HUDEP-2 (cell line): ENCODE results near the gene TOLLIP.
"Not testable (repeated sequence)": the region's sequence is repeated elsewhere in the genome, so short reads cannot be mapped to it uniquely, and the experiment has no call there.

Experiments
- DNase-seq, 76 experiments: peaks; one replicate each; lab custom pipeline; 2025; ENCODE audit not compliant: unreplicated experiment in 76 of 76; lab: John Stamatoyannopoulos, UW

Gene TOLLIP

DNA sequence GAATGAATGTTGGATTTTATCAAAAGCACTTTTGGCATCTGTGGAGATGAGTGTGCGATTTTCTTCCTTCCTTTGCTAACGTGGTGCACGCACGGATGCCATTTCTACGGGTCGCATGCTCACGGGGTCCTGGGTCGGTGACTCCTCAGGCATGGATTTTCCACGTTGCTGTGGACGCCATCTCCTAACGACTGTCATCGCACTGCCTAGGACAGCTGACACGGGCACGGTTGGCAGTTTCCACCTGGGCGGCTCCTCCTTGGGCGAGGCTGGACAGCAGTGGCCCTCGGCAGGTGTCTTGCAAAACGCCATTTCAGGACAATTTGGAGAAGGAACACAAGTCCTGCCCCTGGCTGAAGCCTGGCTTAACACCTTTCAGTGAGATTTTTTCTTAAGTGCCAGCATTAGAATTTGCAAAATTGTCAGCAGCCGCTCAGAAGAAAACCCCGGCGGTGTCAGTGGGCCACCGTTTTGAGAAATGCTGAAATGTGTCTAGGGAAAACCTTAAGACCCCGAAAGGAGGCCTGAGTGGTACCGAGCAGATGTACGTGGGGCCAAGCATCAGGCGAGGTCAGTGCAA is 34.7 kb upstream of the TOLLIP start:
- no peak for DNase-seq

DNA sequence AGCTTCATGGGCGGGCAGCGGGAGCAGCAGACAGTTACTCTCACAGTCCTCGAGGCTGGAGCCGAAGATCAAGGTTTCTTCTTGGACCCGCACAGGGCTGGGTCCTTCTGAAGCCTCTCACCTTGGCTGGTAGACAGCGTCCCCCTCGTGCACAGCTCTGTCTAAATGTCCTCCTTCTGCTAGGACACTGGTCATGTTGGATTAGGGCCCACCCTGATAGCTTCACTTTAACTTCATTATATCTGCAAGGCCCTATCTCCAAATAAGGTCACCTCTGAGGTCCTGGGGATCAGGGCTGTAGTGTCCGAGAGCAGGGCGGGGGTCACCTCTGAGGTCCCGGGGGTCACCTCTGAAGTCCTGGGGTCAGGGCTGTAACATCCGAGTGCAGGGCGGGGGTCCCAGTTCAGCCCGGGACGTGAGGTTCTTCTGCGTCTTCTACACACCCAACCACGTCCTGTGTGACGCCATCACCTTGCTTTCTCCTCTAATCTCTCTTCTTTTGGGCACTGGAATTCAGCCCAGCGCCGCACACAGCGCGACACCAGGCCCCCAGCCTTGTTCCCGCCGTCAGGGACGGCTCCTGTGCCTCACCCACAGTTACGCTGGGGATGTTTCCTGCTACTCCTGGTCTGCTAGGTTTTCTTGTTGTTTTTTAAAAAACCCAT is 34.1 kb upstream of the TOLLIP start:
- no peak for DNase-seq

DNA sequence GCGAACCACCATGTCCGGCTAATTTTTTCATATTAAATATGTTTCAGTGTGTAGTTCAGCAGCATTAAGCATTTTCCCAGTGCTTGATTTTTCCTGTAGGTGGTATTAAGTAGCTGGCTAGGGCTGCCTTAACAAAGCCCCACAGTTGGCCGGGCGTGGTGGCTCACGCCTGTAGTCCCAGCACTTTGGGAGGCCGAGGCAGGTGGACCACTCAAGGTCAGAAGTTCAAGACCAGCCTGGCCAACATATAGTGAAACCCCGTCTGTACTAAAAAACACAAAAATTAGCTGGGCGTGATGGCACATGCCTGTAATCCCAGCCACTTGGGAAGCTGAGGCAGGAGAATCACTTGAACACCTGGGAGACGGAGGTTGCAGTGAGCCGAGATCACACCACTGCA is 33.5 kb upstream of the TOLLIP start:
- no peak for DNase-seq

DNA sequence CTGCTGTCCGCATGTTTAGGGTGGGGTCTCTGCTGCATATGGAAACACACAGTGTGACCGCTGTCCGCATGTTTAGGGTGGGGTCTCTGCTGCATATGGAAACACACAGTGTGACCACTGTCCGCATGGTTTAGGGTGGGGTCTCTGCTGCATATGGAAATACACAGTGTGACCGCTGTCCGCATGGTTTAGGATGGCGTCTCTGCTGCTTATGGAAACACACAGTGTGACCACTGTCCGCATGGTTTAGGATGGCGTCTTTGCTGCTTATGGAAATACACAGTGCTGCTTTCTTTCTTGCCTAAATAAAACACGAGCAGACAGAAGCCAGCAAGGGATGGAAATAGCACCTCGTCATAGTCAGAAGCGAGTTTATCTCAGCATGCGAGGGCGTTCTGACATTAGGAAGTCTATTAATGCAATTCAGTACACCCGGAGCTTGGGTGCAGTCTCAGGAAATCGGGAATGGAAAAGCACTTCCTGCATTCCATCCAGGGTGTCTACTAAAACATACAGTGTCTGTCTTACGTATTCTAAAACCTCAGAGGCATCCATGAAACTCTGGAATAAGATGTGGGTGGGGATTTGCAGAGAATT is 32.6 kb upstream of the TOLLIP start:
- DNase-seq: no peak

DNA sequence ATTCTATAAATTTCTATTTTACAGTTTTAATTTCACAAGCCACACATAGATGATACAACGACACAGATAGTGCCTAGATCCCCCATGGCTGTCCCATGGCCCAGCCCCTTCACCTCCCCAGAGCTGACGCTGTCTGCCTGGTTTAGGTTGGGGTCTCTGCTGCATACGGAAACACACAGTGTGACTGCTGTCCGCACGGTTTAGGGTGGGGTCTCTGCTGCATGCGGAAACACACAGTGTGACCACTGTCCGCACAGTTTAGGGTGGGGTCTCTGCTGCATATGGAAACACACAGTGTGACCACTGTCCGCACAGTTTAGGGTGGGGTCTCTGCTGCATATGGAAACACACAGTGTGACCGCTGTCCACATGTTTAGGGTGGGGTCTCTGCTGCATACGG is 31.8 kb upstream of the TOLLIP start:
- not testable (repeated sequence) for DNase-seq

DNA sequence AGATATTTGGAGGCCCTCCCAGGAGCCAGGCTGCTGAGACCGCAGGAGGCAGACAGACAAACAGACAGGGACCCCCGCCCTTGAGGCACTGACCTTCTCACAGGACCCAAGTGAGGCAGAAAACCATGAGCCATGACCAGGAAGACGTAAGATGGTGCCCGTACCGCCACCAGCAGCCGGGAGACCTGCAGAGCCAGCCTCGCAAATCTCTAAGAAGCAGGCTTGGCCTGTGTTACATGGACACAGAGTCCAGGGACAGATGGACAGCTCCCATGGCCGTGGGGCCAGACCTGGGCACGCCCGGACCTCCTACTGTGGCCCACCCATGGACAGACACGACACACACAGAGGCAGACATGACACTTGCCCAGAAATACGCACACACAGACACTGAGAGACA is 30.7 kb upstream of the TOLLIP start:
- no peak for DNase-seq

DNA sequence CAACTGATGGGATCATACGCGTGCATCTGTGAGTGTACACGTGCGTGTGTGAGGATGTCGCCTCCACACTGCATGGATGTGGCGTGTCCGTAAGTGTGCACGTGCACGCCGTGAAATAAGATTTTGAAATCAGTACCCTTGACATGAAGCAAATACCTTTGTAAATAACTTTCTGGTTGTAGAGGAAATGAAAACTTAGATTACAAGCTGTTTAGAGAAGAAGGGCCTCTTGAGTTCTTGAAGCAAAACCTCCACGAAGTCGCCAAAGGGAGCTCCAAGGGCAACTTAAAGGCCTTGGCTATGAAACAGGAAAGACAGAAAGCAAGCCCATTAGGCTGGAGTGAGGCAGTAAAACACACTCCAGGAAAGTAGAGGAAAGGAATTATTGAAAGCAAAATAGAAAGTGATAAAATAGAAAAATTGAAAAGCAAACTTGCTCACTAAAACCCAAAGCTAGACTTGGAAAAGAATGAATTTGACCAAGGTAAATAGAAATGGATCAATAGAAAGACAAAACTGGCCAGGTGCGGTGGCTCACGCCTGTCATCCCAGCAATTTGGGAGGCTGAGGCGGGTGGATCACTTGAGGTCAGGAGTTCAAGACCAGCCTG is 29.7 kb upstream of the TOLLIP start:
- no peak for DNase-seq

DNA sequence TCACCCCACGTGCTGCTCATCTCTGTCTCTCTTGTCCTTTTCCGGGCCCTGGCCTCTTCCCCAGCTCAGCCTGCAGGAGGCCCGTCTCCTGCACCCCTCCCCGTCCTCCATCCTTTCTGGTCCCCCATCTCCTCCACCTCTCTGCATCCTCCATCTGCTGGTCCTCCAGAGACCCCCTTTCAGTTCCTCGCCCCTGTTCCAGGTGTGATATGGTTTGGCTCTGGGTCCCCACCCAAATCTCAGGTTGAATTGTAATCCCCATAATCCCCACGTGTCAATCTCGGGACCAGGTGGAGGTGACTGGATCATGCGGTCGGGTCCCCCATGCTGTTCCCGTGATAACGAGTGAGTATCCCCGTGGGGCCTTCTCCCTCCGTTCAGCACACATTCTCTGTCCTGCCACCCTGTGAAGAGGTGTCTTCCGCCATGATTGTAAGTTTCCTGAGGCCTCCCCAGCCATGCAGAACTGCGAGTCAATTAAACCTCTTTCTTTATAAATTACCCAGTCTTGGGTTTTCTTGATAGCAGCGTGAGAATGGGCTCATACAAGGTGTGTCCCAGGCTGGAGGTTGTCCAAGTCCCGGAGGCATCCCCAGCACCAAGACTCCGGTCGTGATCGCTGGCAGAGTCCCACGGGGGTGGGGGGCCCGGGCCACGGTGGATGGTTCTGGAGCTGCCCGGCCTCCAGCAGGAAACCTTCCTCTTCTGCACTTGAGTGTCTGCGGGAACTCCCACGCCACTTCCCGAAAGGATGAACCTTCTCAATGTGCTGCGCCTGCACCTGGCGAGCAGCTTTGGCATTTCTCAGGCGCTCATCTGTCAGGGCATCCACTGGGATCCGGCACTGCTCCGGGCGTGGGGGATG is 29.0 kb upstream of the TOLLIP start:
- DNase-seq: no peak

DNA sequence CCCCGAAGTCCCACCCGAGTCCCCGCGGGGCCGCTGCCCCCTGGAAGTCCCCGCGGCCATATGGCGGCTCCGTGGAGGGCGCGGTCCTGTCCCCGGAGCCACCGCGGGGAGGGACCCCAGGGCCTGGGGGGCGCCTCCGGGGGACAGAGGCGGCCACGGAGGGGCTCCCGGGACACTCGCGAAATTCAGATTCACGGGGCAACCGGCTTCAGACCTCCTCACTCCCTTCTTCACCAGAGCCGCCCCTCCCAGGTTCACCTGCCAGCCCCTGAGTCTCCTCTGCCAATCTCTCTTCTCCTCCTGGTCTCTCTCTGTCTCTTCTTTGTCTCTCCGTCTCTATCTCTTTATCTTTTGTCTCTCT is 28.2 kb upstream of the TOLLIP start:
- no peak for DNase-seq

DNA sequence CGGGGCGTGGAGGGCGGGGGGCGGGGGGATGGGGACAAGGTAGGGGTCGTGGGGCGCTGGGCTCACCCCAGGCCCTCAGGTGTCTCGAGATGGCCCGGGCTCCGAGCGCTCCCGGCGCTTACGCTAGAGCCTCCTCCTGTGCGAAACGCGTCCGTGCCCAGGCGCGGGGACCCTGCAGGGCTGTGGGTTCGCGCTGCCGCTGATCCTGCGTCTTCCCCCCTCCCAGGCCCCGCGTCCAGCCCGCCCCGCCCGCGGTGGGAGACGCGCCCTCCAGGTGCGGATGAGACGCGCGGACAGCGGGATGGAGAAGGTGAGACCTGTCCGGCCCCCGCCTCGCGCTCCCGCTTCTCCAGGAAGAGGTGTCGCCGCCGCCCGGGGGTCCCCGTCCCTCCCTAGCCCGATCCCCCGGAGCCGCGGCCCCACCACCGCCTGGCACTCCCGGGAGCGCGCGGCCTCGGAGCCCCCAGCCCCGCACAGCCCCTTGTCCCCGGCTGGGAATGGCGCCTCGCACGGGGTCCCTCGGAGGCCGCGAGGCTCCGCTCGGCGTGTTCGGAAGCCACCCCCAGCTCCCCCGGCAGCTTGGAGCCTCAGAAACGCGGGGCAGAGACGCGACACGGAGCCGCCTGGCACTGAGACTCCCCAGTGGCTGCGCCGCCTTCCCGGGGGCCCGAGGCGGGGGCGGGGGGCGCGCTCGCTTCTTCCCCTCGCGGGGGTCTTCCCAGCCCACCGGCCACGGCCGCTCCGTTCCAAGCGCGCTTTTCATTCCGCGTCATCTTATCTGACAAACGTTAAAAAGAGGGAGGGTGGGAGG is 27.6 kb upstream of the TOLLIP start:
- no peak for DNase-seq

DNA sequence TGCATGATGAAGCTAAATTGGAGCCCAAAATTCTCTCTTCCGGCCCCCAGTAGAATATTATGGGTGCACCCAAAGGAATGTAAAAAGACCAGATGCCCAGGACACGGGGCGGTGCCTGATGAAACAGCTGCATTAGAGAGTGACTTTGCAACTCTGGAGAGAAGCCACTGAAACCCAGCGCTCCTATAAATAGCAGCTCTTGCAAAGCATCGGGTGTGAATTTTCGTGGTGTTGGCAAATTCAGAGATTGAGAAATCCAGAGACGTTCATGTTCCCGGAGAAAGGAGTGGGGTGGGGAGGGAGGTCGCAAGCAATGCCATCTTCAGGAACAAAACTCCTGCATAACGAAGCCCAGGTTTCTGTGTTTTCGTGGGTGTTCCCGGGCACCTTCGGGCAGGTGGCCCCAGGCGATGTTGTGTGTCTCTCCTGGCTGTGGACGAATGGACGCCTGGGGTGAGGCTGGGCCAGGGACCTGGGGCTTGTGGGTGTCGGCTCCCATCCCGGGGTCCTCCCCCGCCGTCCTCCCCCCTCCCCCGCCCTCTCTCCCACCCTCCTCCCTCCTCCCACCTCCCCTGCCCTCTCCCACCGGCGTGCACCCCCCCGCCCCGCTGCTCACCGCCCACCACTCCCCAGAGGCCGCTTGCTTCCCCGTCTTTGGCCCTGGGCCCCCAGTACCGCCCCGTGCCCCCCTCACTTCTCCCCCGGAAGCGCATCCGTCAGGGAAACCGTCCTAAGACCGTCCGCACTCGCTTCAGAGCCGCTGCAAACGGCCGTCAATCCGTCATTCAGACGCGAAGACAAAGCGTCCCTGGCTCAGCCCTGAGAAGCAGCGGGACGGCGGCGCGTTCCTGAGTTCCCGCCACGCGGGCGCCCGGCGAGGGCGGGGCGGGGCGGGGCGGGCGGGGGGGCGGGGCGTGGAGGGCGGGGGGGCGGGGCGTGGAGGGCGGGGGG is 26.7 kb upstream of the TOLLIP start:
- peak in 23 of 76 experiments; percentile 5 to 29 (median 10) for DNase-seq

DNA sequence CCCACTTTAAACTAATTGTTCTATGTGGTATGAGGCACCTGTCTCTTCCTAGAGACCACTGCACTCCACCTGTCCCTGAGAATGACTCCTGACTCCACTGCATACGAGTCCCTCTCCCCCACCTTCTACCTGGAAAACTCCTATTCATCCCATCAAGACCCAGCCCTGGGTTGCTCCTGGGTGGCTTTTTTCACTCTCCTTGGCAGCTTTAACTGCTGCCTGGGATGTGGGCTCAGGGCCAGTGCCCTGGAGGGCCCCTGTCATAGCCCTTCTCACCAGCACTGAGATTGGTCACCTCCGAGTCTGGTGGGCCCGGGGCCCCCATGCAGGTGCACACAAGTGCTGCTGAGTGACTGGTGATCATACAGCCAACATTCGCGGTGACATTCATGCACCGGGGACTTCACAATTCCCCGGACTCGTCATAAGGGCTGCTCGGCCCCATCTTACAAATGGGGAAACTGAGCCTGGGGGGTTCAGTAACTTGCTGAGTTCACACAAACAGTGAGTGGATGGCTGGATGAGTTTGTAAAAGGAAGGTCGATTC is 25.9 kb upstream of the TOLLIP start:
- no peak for DNase-seq

DNA sequence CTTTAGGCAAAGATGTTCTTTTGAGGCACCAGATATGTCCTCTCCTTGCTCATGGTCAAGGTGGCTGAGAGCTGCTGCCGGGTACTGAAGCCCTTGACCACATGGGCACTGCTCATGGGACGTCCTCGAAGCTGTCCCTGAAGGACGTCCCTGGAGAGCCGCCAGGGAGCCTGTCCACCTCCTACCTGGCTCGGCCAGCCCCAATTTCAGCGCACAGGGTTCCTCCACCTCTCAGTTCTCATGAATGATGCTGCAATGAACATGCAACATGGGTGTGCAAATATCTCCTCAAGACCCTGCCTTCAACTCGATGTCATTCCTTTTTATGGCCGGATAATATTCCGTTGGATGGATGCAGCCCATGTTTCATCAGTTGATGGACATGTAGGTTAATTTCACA is 24.4 kb upstream of the TOLLIP start:
- no peak for DNase-seq

DNA sequence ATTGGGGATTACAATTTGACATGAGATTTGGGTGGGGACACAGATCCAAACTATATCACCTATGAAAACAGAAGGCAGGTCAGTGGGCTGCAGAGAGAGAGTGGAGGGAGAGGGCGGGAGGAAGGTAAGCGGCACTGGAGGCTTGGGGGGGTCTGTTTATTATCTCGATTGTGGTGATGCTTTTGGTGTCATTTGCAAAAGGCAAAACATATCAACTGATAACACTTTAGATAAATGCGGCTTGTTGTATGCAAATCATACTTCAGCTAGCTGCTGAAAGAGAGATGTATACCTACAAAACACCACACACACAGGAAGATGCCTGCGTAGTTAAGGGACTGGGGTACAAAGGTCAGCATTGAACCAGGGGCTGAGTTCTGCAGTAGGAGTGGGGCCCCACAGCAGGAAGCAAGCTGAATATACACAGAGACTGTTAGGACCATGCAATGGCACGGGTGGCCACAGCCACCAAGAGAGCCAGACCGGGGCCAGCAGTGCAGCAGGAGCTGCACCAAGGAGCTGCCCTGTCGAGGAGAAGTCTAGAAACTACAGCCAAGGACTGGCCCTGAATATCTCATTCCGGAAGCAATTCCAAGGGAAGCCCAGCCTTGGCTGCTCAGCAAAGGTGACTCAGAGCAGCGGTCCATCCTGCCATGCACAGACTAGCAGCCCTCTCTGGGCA is 23.8 kb upstream of the TOLLIP start:
- DNase-seq: no peak

DNA sequence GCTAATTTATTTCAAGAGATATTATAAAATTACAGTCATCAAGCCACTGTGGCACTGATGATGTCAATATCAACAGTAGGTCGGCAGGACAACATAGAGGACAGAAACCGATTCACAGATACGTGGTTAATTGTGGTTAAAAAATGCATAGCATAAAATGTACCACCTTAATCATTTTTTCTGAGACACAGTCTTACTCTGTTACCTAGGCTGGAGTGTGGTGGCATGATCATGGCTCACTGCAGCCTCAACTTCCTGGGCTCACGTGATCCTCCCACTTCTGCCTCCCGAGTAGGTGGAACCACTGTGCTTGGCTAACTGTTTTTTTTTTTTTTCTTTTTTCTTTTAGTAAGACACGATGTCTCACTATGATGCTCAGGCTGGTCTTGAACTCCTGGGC is 21.0 kb upstream of the TOLLIP start:
- no peak for DNase-seq

DNA sequence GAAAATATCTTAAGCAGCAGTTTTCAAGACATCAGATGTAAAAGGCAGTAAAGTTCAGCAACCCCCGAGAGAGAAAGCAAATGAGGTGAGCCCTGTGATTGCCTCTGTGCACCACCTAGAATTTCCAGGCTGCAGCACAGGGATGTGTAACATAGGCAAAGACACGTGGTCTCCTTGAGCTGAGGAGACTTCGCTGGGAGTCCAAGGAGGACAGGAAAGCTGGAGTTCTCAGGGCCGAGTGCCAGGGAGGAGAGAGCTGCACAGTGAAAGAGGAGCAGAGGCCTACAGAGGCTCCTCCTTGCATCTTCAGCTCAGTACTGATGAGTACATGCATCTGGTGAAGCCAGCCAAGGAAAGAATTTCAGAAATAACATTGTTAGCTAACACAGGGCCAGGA is 17.6 kb upstream of the TOLLIP start:
- no peak for DNase-seq

DNA sequence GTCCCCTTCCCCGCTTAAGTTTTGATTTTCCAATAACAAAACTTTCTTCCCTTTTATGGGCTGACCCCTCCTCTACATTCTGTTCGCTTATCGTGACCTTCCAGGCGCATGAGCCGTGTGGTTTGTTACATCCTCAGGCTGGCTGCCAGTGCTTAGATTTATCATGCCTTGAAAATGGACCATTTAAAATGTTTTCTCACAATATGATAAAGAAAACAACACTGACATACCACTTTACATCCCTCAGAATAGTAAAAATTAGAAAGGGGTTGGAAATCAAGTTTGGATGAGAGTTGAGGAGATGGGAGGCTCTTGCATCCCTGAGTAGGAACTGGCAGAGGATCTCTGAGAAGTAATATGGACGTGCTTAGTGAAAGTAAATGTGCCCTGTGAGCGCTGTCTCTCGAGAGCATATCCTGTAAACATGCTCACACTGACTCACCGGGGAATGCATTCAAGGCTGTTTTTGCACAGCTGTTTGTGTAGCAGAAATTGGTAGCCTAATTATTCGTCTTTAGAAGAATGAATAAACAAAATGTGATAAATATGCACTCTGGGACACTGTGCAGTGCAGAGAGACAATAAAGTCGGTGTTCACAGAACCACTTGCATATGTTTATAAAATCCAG is 17.1 kb upstream of the TOLLIP start:
- DNase-seq: no peak

DNA sequence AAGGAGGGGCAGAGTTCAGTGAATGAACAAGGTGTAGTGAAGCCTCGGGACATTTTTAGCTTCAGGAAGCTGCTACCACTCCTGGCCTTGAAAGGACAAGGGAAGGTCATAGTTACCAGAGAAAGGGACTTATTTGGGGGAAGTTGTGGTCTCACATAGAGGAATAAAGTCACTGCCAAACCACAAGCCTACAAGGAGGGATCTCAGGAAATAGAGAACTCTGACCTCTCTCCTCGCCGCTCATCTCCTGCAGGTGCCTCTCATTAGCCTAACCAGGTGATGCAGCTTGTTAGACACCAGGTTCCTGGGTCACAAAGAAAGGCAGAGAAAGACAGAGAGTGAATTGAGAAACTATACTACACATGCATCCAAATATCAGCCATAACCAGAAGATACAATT is 14.3 kb upstream of the TOLLIP start:
- no peak for DNase-seq
